Upper lobe of left lung (tissue), 4 donors: ENCODE results near the gene MESP2.

ENCODE experiments used
- CTCF ChIP-seq, 6 experiments: fragments of 450-650 bp in 4 of 6; fragments of 200-600 bp in 2 of 6; sonication (generic) in 2 of 6; IDR thresholded peaks; one replicate each; pipeline ENCODE4 v1.5.1; 2016 to 2019; ENCODE audit warnings: antibody characterized with exemption in 6 of 6
- EP300 ChIP-seq, 4 donors: sonication (generic); formaldehyde crosslinking; IDR thresholded peaks; one replicate each; pipeline ENCODE4 v1.5.1; 2017; ENCODE audit warnings: antibody characterized with exemption in 4 of 4, control low read depth in 2 of 4
- POLR2A ChIP-seq, 4 donors: fragments of 450-650 bp; IDR thresholded peaks; one replicate each; pipeline ENCODE4 v1.5.1; 2016 to 2017; ENCODE audit warnings: antibody characterized with exemption in 4 of 4, mild to moderate bottlenecking in 2 of 4

GRCh38 chr15:89790206-89790605 is 14.1 kb downstream of the MESP2 start:
- TF ChIP-seq POLR2A (IDR thresholded peaks at IDR 0.05), result no peak
- TF ChIP-seq CTCF (IDR thresholded peaks at IDR 0.05), result no peak
- TF ChIP-seq EP300 (IDR thresholded peaks at IDR 0.05), result no peak
